ENCODE results near the gene PYGO1. TPM values are rescaled to one million over a fixed set of nuclear protein-coding genes. Genes with fewer than 3 reads are reported as not detected.
A peak's percentile ranks its signal among the peaks of the same experiment; 100 is the strongest.

Gene PYGO1
- total RNA-seq, 1 donor from 2014 or later: 9.3 TPM

GRCh38 chr15:55564347-55565145 is 23.6 kb downstream of the PYGO1 start:
- Mint-ChIP-seq H3K27ac (no peak overlapping the region), H3K36me3 (peaks cover 53% of the 10 kb centered on the region)
- H3K27me3 ChIP-seq: no peaks in the 10 kb centered on the region

GRCh38 chr15:55562601-55563000 is 25.5 kb downstream of the PYGO1 start:
- Histone ChIP-seq H3F3A (ENCODE audit: low read depth) (no peaks in the 10 kb centered on the region), H3K36me3 (no peaks in the 10 kb centered on the region), H3K4me2 (no peak overlapping the region), H3K79me2 (ENCODE audit: low read depth) (no peaks in the 10 kb centered on the region), H3K9me3 (ENCODE audit: low read depth) (no peaks in the 10 kb centered on the region), H4K20me1 (ENCODE audit: low read depth) (no peaks in the 10 kb centered on the region), H3K4me3 (no peak overlapping the region), H3K4me1 (no peaks in the 10 kb centered on the region), H2AFZ (replicated peaks) (no peak overlapping the region), H3K27ac (no peak overlapping the region), H3K9ac (no peak overlapping the region), H3K27me3 (no peaks in the 10 kb centered on the region)
- no peak for DNase-seq (ENCODE audit: low spot score)
- H3K4me1 Mint-ChIP-seq: peaks cover 5% of the 10 kb centered on the region
- H3K27ac Mint-ChIP-seq: no peak overlapping the region
- H3K27me3 Mint-ChIP-seq (ENCODE audit: insufficient read depth, low read depth): peaks cover 14% of the 10 kb centered on the region
- H3K4me3 Mint-ChIP-seq: no peak overlapping the region
- peaks cover 44% of the 10 kb centered on the region for H3K36me3 Mint-ChIP-seq
- peaks cover 65% of the 10 kb centered on the region for H3K9me3 Mint-ChIP-seq
- no peak for TF ChIP-seq EZH2phosphoT487 (IDR thresholded peaks at IDR 0.05)
- TF ChIP-seq EZH2 (IDR thresholded peaks at IDR 0.05): no peak
- TF ChIP-seq, protein P1, sequence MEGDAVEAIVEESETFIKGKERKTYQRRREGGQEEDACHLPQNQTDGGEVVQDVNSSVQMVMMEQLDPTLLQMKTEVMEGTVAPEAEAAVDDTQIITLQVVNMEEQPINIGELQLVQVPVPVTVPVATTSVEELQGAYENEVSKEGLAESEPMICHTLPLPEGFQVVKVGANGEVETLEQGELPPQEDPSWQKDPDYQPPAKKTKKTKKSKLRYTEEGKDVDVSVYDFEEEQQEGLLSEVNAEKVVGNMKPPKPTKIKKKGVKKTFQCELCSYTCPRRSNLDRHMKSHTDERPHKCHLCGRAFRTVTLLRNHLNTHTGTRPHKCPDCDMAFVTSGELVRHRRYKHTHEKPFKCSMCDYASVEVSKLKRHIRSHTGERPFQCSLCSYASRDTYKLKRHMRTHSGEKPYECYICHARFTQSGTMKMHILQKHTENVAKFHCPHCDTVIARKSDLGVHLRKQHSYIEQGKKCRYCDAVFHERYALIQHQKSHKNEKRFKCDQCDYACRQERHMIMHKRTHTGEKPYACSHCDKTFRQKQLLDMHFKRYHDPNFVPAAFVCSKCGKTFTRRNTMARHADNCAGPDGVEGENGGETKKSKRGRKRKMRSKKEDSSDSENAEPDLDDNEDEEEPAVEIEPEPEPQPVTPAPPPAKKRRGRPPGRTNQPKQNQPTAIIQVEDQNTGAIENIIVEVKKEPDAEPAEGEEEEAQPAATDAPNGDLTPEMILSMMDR (IDR thresholded peaks at IDR 0.05): no peak

More at GRCh38 chr15:55564347-55565145, 23.6 kb downstream of the PYGO1 start:
- H3K9me3 Mint-ChIP-seq: peaks cover 68% of the 10 kb centered on the region
- Histone ChIP-seq H3K27ac (no peak overlapping the region), H3K36me3 (no peaks in the 10 kb centered on the region), H4K20me1 (ENCODE audit: low read depth) (no peaks in the 10 kb centered on the region), H3F3A (ENCODE audit: low read depth) (no peaks in the 10 kb centered on the region), H3K4me1 (no peaks in the 10 kb centered on the region), H3K9ac (no peak overlapping the region), H3K4me2 (no peak overlapping the region), H3K4me3 (no peak overlapping the region), H2AFZ (replicated peaks) (no peak overlapping the region), H3K9me3 (ENCODE audit: low read depth) (no peaks in the 10 kb centered on the region), H3K79me2 (ENCODE audit: low read depth) (no peaks in the 10 kb centered on the region)
- TF ChIP-seq EZH2 (IDR thresholded peaks at IDR 0.05): no peak
- TF ChIP-seq, protein P1 (IDR thresholded peaks at IDR 0.05): peak; percentile 37
- H3K4me1 Mint-ChIP-seq: peaks cover 5% of the 10 kb centered on the region
- peaks cover 11% of the 10 kb centered on the region for H3K27me3 Mint-ChIP-seq (ENCODE audit: insufficient read depth, low read depth)
- H3K4me3 Mint-ChIP-seq: no peak overlapping the region
- peak; percentile 28 for DNase-seq (ENCODE audit: low spot score)

DNA sequence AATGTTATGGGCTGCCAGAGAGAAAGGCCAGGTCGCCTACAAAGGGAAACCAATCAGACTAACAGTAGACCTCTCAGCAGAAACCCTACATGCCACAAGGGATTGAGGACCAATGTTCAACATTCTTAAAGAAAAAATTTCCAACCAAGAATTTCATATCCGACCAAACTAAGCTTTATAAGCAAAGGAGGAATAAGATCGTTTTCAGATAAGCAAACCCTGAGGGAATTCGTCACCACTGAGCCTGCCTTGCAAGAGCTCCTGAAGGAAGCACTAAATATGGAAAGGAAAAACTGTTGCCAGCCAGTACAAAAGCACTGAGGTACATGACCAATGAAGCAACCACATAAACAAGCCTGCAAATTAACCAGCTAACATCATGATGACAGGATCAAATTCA is 33.1 kb downstream of the PYGO1 start:
- DNase-seq (ENCODE audit: low spot score): no peak

More for the DNA sequence above, 33.1 kb downstream of the PYGO1 start:
- Histone ChIP-seq H3K4me1 (peaks cover 3% of the 10 kb centered on the region), H3K27me3 (no peaks in the 10 kb centered on the region), H4K20me1 (ENCODE audit: low read depth) (no peaks in the 10 kb centered on the region), H3K9me3 (ENCODE audit: low read depth) (peaks cover 10% of the 10 kb centered on the region), H3K4me2 (no peak overlapping the region), H3F3A (ENCODE audit: low read depth) (no peaks in the 10 kb centered on the region), H3K27ac (no peak overlapping the region), H3K9ac (no peak overlapping the region), H3K4me3 (no peak overlapping the region), H3K36me3 (no peaks in the 10 kb centered on the region), H3K79me2 (ENCODE audit: low read depth) (no peaks in the 10 kb centered on the region), H2AFZ (replicated peaks) (no peak overlapping the region)
- TF ChIP-seq, protein P1 (IDR thresholded peaks at IDR 0.05): no peak
- TF ChIP-seq EZH2phosphoT487 (IDR thresholded peaks at IDR 0.05): no peak
- TF ChIP-seq EZH2 (IDR thresholded peaks at IDR 0.05): no peak
- Mint-ChIP-seq H3K9me3 (peaks cover 75% of the 10 kb centered on the region), H3K36me3 (peaks cover 51% of the 10 kb centered on the region), H3K4me1 (no peaks in the 10 kb centered on the region), H3K4me3 (no peak overlapping the region), H3K27me3 (ENCODE audit: insufficient read depth, low read depth) (peaks cover 5% of the 10 kb centered on the region), H3K27ac (no peak overlapping the region)

All from neural progenitor cell (in vitro differentiated cells).